H9 (cell line): Measurements from ENCODE around the gene GFPT2. TPM values are rescaled to one million over a fixed set of nuclear protein-coding genes. Genes with fewer than 3 reads are reported as not detected.

Source experiments
- DNase-seq: peaks from one replicate; pipeline ENCODE4 v3.0.0-alpha.2; 2017
- H2AFZ ChIP-seq: one replicate; pipeline ENCODE4 v1.6.1; 2013; ENCODE audit warnings: mild to moderate bottlenecking, low read length, control low read depth, moderate library complexity
- H2AK5ac ChIP-seq: 2 replicates; pipeline ENCODE4 v1.6.1; 2013; ENCODE audit warnings: low read length, control low read depth, mixed read lengths; ENCODE audit not compliant: insufficient read length
- H2BK120ac ChIP-seq: one replicate; pipeline ENCODE4 v1.6.1; 2013; ENCODE audit warnings: low read depth, mild to moderate bottlenecking, low read length, control low read depth, inconsistent platforms; ENCODE audit not compliant: poor library complexity, severe bottlenecking
- H2BK12ac ChIP-seq: 2 replicates; pipeline ENCODE4 v1.6.1; 2013; ENCODE audit warnings: low read length, control low read depth, mixed read lengths, low read depth; ENCODE audit not compliant: insufficient read length
- H2BK15ac ChIP-seq: 2 replicates; pipeline ENCODE4 v1.6.1; 2013; ENCODE audit warnings: low read depth, low read length, control low read depth
- H2BK20ac ChIP-seq: one replicate; pipeline ENCODE4 v1.6.1; 2013; ENCODE audit warnings: low read depth, mild to moderate bottlenecking, low read length, control low read depth, inconsistent platforms; ENCODE audit not compliant: poor library complexity, severe bottlenecking
- H2BK5ac ChIP-seq: 2 replicates; pipeline ENCODE4 v1.6.1; 2013; ENCODE audit warnings: low read length, control low read depth, mixed read lengths; ENCODE audit not compliant: insufficient read length
- H3K14ac ChIP-seq: 2 replicates; pipeline ENCODE4 v1.6.1; 2013; ENCODE audit warnings: low read length, control low read depth; ENCODE audit not compliant: insufficient read depth
- H3K18ac ChIP-seq: 2 replicates; pipeline ENCODE4 v1.6.1; 2013; ENCODE audit warnings: low read depth, mild to moderate bottlenecking, mixed read lengths, low read length, control low read depth; ENCODE audit not compliant: insufficient read length
- H3K23ac ChIP-seq: 2 replicates; pipeline ENCODE4 v1.6.1; 2013; ENCODE audit warnings: low read length, control low read depth, mixed read lengths, low read depth; ENCODE audit not compliant: insufficient read length
- H3K23me2 ChIP-seq: 2 replicates; pipeline ENCODE4 v1.6.1; 2013; ENCODE audit warnings: low read depth, mild to moderate bottlenecking, mixed read lengths, low read length, control low read depth; ENCODE audit not compliant: insufficient read length, poor library complexity, severe bottlenecking
- H3K27ac ChIP-seq: 2 replicates; pipeline ENCODE4 v1.5.1; 2013; ENCODE audit warnings: low read length, control low read depth, mixed read lengths, low read depth; ENCODE audit not compliant: insufficient read length
- H3K27me3 ChIP-seq: 2 replicates; pipeline ENCODE4 v1.6.1; 2013; ENCODE audit warnings: low read length, control low read depth, inconsistent platforms; ENCODE audit not compliant: insufficient read depth
- H3K4ac ChIP-seq: 2 replicates; pipeline ENCODE4 v1.6.1; 2013; ENCODE audit warnings: low read depth, mild to moderate bottlenecking, control low read depth, inconsistent platforms, low read length, moderate library complexity
- H3K4me1 ChIP-seq: 2 replicates; pipeline ENCODE4 v1.6.1; 2013; ENCODE audit warnings: low read length, control low read depth, inconsistent platforms; ENCODE audit not compliant: insufficient read depth
- H3K4me2 ChIP-seq: 2 replicates; pipeline ENCODE4 v1.6.1; 2013; ENCODE audit warnings: low read length, control low read depth, mixed read lengths; ENCODE audit not compliant: insufficient read length, insufficient read depth
- H3K56ac ChIP-seq: 2 replicates; pipeline ENCODE4 v1.6.1; 2013; ENCODE audit warnings: low read depth, mild to moderate bottlenecking, mixed read lengths, low read length, control low read depth; ENCODE audit not compliant: insufficient read length
- H3K79me1 ChIP-seq: 2 replicates; pipeline ENCODE4 v1.6.1; 2013; ENCODE audit warnings: low read depth, mild to moderate bottlenecking, moderate library complexity, low read length, control low read depth, inconsistent platforms; ENCODE audit not compliant: insufficient read depth, poor library complexity, severe bottlenecking
- H3K79me2 ChIP-seq: 2 replicates; pipeline ENCODE4 v1.6.1; 2013; ENCODE audit warnings: low read length, control low read depth, inconsistent platforms; ENCODE audit not compliant: insufficient read depth
- H3K9ac ChIP-seq: 2 replicates; pipeline ENCODE4 v1.6.1; 2013; ENCODE audit warnings: low read length, control low read depth, mixed read lengths; ENCODE audit not compliant: insufficient read length; ENCODE audit errors: extremely low read depth
- H3K9me3 ChIP-seq: one replicate; pipeline ENCODE4 v1.6.1; 2013; ENCODE audit warnings: low read depth, low read length, inconsistent platforms; ENCODE audit not compliant: control insufficient read depth
- H3T11ph ChIP-seq: one replicate; pipeline ENCODE4 v1.6.1; 2013; ENCODE audit warnings: mild to moderate bottlenecking, low read length, control low read depth, inconsistent platforms
- H4K20me1 ChIP-seq: one replicate; pipeline ENCODE4 v1.6.1; 2013; ENCODE audit not compliant: control insufficient read depth, insufficient read length, insufficient read depth
- H4K5ac ChIP-seq: 2 replicates; pipeline ENCODE4 v1.6.1; 2013; ENCODE audit warnings: low read depth, mild to moderate bottlenecking, mixed read lengths, low read length, control low read depth; ENCODE audit not compliant: insufficient read length
- H4K8ac ChIP-seq: replicated peaks from 2 replicates; pipeline ENCODE4 v1.6.1; 2013; ENCODE audit warnings: low read length, control low read depth, mixed read lengths, low read depth; ENCODE audit not compliant: insufficient read length
- H4K91ac ChIP-seq: 2 replicates; pipeline ENCODE4 v1.6.1; 2013; ENCODE audit warnings: low read depth, mild to moderate bottlenecking, moderate library complexity, mixed read lengths, low read length, control low read depth; ENCODE audit not compliant: insufficient read length
- H3K27ac Mint-ChIP-seq, 3 experiments: 2 replicates in 2 of 3; 3 replicates in 1 of 3; pipeline ENCODE4 v1.8.0; 2020 to 2021; ENCODE audit warnings: mixed read lengths in 3 of 3, mild to moderate bottlenecking in 1 of 3, moderate library complexity in 1 of 3
- H3K27me3 Mint-ChIP-seq: 2 replicates; pipeline ENCODE4 v1.8.0; 2021; ENCODE audit warnings: low read depth, mild to moderate bottlenecking, moderate library complexity, mixed read lengths
- H3K36me3 Mint-ChIP-seq, 3 experiments: 2 replicates in 2 of 3; 3 replicates in 1 of 3; pipeline ENCODE4 v1.8.0; 2020 to 2021; ENCODE audit warnings: low read depth in 3 of 3, mixed read lengths in 3 of 3; ENCODE audit not compliant: insufficient read depth in 1 of 3
- H3K4me1 Mint-ChIP-seq, 2 experiments: 2 replicates each; pipeline ENCODE4 v1.8.0; 2020; ENCODE audit warnings: mixed read lengths in 2 of 2
- H3K4me3 Mint-ChIP-seq, 2 experiments: 2 replicates in 1 of 2; 3 replicates in 1 of 2; pipeline ENCODE4 v1.8.0; 2020 to 2021; ENCODE audit warnings: mild to moderate bottlenecking in 2 of 2, mixed read lengths in 2 of 2, moderate library complexity in 1 of 2
- H3K9me3 Mint-ChIP-seq, 2 experiments: 2 replicates in 1 of 2; 3 replicates in 1 of 2; pipeline ENCODE4 v1.8.0; 2020; ENCODE audit warnings: mild to moderate bottlenecking in 2 of 2, mixed read lengths in 2 of 2, moderate library complexity in 1 of 2
- whole genome bisulfite sequencing: extraction: QIAGEN DNeasy Blood & Tissue Kit; methylation state at CpG from one replicate; pipeline ENCODE4 v1.1.7; 2013; ENCODE audit warnings: missing lambda C conversion rate, low lambda C conversion rate, mixed read lengths; ENCODE audit not compliant: insufficient read length; ENCODE audit errors: extremely low coverage; 5-methylcytosine and 5-hydroxymethylcytosine counted together
- total RNA-seq: library from RNA; stranded (reverse); gene quantifications from 2 replicates; pipeline ENCODE4 v1.2.1, GENCODE V29; 2021
- TF ChIP-seq, protein P1 (sequence below): fragments of 200-600 bp; sonication (generic); conservative IDR thresholded peaks from 3 replicates; pipeline ENCODE4 v1.8.0; 2021; ENCODE audit warnings: antibody characterized with exemption, mild to moderate bottlenecking

GFPT2 gene
- total RNA-seq, 1 experiment from 2014 or later = 89.8 TPM

DNA sequence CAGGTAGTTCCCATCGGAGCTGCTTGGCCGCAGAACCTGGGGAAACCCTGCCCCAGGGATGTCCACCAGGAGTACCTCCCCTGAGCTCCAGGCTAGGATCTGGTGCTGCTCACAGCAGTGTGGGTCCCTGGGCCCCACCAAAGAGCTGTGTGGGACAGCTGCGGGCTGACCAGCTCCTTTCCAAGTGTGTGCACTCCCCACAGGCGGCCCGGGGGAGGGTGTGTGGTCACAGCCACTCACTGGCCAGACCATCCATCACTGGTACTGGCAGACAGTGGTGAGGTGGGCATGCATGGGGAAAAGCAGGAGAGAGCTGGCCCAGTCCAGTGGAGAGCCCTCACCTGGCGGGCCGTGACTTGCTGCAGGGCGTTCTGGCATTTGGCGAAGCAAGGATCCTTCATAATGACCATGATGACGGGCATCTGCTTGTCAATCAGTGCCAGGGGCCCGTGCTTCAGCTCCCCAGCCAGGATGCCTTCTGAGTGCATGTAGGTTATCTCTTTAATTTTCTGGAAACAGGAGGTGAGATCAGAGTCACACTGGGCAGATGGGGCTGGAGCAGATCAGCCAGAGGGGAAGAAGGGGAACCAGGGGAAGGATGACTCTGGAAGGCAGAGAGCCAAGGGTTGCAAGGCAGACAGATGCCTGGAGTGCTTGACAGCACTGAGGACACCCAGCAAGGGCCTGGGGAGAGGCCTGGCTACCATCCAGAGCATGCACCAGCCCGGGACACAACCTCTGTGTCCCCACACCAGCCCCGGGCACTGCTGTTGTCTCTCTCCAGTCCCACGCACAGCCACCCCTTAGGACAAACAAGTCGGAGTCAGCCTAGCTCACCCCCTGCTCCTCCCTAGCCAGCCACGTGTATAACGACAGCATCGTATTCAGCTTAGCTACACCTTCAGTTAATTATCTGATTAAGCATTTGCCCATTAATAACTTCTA lies 48.4 kb downstream of the GFPT2 start:
- H3K27ac Mint-ChIP-seq = no peak overlapping the region
- H3T11ph ChIP-seq = no peak overlapping the region

More for the DNA sequence above, 48.4 kb downstream of the GFPT2 start:
- H3K23me2 ChIP-seq = no peaks in the 10 kb centered on the region
- Mint-ChIP-seq H3K9me3 (no peaks in the 10 kb centered on the region), H3K4me1 (peaks cover 0 to 4% of the 10 kb centered on the region in 2 experiments; a peak in 1 of 4 replicates), H3K36me3 (peaks cover 58 to 77% (median 67%) of the 10 kb centered on the region in 3 experiments), H3K4me3 (no peak overlapping the region), H3K27me3 (no peaks in the 10 kb centered on the region)
- no peak overlapping the region for H4K8ac ChIP-seq
- H3K27ac ChIP-seq = no peak overlapping the region
- H3K23ac ChIP-seq = no peak overlapping the region
- H3K18ac ChIP-seq = no peak overlapping the region
- H3K9ac ChIP-seq = no peak overlapping the region
- no peak overlapping the region for H2BK5ac ChIP-seq
- no peak for DNase-seq
- no peak overlapping the region for H2BK20ac ChIP-seq
- H4K5ac ChIP-seq = no peak overlapping the region
- H2BK12ac ChIP-seq = no peak overlapping the region
- no peak overlapping the region for H3K56ac ChIP-seq
- no peaks in the 10 kb centered on the region for H3K9me3 ChIP-seq
- H2BK120ac ChIP-seq = no peak overlapping the region
- TF ChIP-seq, protein P1, sequence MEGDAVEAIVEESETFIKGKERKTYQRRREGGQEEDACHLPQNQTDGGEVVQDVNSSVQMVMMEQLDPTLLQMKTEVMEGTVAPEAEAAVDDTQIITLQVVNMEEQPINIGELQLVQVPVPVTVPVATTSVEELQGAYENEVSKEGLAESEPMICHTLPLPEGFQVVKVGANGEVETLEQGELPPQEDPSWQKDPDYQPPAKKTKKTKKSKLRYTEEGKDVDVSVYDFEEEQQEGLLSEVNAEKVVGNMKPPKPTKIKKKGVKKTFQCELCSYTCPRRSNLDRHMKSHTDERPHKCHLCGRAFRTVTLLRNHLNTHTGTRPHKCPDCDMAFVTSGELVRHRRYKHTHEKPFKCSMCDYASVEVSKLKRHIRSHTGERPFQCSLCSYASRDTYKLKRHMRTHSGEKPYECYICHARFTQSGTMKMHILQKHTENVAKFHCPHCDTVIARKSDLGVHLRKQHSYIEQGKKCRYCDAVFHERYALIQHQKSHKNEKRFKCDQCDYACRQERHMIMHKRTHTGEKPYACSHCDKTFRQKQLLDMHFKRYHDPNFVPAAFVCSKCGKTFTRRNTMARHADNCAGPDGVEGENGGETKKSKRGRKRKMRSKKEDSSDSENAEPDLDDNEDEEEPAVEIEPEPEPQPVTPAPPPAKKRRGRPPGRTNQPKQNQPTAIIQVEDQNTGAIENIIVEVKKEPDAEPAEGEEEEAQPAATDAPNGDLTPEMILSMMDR = no peak
- no peaks in the 10 kb centered on the region for H3K79me1 ChIP-seq
- H3K4me1 ChIP-seq = no peaks in the 10 kb centered on the region
- no peaks in the 10 kb centered on the region for H3K27me3 ChIP-seq
- H2AFZ ChIP-seq = no peak overlapping the region
- H3K4ac ChIP-seq = no peak overlapping the region
- H3K14ac ChIP-seq = no peak overlapping the region; the same call in 1 of the 2 replicates
- no CpG with 5 or more reads among the region's 18 CpGs for WGBS
- no peak overlapping the region for H2AK5ac ChIP-seq
- H3K79me2 ChIP-seq = no peaks in the 10 kb centered on the region
- peaks cover 3% of the 10 kb centered on the region for H4K20me1 ChIP-seq
- H4K91ac ChIP-seq = no peak overlapping the region
- no peak overlapping the region for H2BK15ac ChIP-seq
- no peak overlapping the region for H3K4me2 ChIP-seq
